Medulla oblongata (tissue), 1 donor: ENCODE measurements around the gene SEPTIN8.

Source experiments
- DNase-seq: peaks from one replicate; pipeline ENCODE4 v3.0.0-alpha.2; 2015; ENCODE audit errors: extremely low spot score

Gene SEPTIN8

GRCh38 chr5:132765311-132766019 lies 11.6 kb downstream of the SEPTIN8 start:
- DNase-seq, result no peak

- DNase-seq, result no peak
These were observed 12.3 kb downstream of the SEPTIN8 start for GRCh38 chr5:132764671-132765238.

- no peak for DNase-seq
These were observed 13.0 kb downstream of the SEPTIN8 start for GRCh38 chr5:132764051-132764450.

GRCh38 chr5:132763181-132764036 lies 13.6 kb downstream of the SEPTIN8 start:
- no peak for DNase-seq

GRCh38 chr5:132762246-132763000 lies 14.6 kb downstream of the SEPTIN8 start:
- DNase-seq, result no peak

- no peak for DNase-seq
These were observed 15.5 kb downstream of the SEPTIN8 start for GRCh38 chr5:132761321-132762240.

GRCh38 chr5:132760601-132761317 lies 16.3 kb downstream of the SEPTIN8 start:
- no peak for DNase-seq

- no peak for DNase-seq
These were observed 17.0 kb downstream of the SEPTIN8 start for GRCh38 chr5:132760049-132760420.

- no peak for DNase-seq
These were observed 17.7 kb downstream of the SEPTIN8 start for GRCh38 chr5:132759114-132760048.

- no peak for DNase-seq
These were observed 18.6 kb downstream of the SEPTIN8 start for GRCh38 chr5:132758451-132758850.

- DNase-seq, result no peak
These were observed 20.5 kb downstream of the SEPTIN8 start for GRCh38 chr5:132756542-132756941.

- DNase-seq, result peak; percentile 64
These were observed 22.1 kb downstream of the SEPTIN8 start for GRCh38 chr5:132754947-132755346.

GRCh38 chr5:132754111-132754510 lies 22.9 kb downstream of the SEPTIN8 start:
- no peak for DNase-seq

- peak; percentile 85 for DNase-seq
These were observed 23.7 kb downstream of the SEPTIN8 start for GRCh38 chr5:132753135-132753987.

- DNase-seq, result no peak
These were observed 24.4 kb downstream of the SEPTIN8 start for GRCh38 chr5:132752581-132753125.

- DNase-seq, result no peak
These were observed 25.0 kb downstream of the SEPTIN8 start for GRCh38 chr5:132751971-132752580.

- DNase-seq, result no peak
These were observed 25.6 kb downstream of the SEPTIN8 start for GRCh38 chr5:132751444-132751843.
